CD4-positive, CD25-positive, alpha-beta regulatory T cell (primary cell): ENCODE results near the gene CNPY1. TPM values are rescaled to one million over a fixed set of nuclear protein-coding genes. Genes with fewer than 3 reads are reported as not detected.
A peak's percentile ranks its signal among the peaks of the same experiment; 100 is the strongest.

Experiments used
- ATAC-seq, 2 donors: fragments of 150-1000 bp; cut with Tn5 transposase; one replicate each; pipeline ENCODE4 v1.10.0; 2021; ENCODE audit warnings: low read depth in 2 of 2, moderate number of reproducible peaks in 2 of 2, moderate library complexity in 1 of 2
- DNase-seq, 3 donors: peaks; one replicate each; pipeline versions ENCODE4 v3.0.0 to v3.0.0-alpha.2; 2012 to 2022; ENCODE audit warnings: mixed read lengths in 1 of 3
- H3K27ac ChIP-seq: one replicate; pipeline ENCODE4 v1.7.0; 2013; ENCODE audit warnings: mild to moderate bottlenecking, low read length; ENCODE audit not compliant: insufficient read depth, poor library complexity, severe bottlenecking
- H3K27me3 ChIP-seq: one replicate; pipeline ENCODE4 v1.7.0; 2013; ENCODE audit warnings: low read length; ENCODE audit not compliant: control insufficient read depth, insufficient read depth
- H3K36me3 ChIP-seq: one replicate; pipeline ENCODE4 v1.7.0; 2013; ENCODE audit warnings: mild to moderate bottlenecking, low read length, moderate library complexity; ENCODE audit not compliant: control insufficient read depth, insufficient read depth
- H3K4me1 ChIP-seq: 2 replicates; pipeline ENCODE4 v1.7.0; 2013; ENCODE audit warnings: mild to moderate bottlenecking, low read length; ENCODE audit not compliant: insufficient read depth, control insufficient read depth, poor library complexity, severe bottlenecking
- H3K4me3 ChIP-seq: one replicate; pipeline ENCODE4 v1.7.0; 2013; ENCODE audit warnings: low read depth, mild to moderate bottlenecking, low read length, moderate library complexity
- H3K9me3 ChIP-seq, 2 experiments: 1 replicate in 1 of 2; 2 replicates in 1 of 2; pipeline ENCODE4 v1.7.0; 2013; ENCODE audit warnings: low read length in 2 of 2, mild to moderate bottlenecking in 1 of 2, moderate library complexity in 1 of 2; ENCODE audit not compliant: control insufficient read depth in 2 of 2
- H3K27ac Mint-ChIP-seq, 3 donors: one replicate each; pipeline ENCODE4 v1.8.0; 2020 to 2022; ENCODE audit warnings: mild to moderate bottlenecking in 3 of 3, mixed read lengths in 3 of 3, moderate library complexity in 2 of 3
- H3K27me3 Mint-ChIP-seq: one replicate; pipeline ENCODE4 v1.8.0; 2022; ENCODE audit warnings: mild to moderate bottlenecking, mixed read lengths
- H3K36me3 Mint-ChIP-seq: one replicate; pipeline ENCODE4 v1.8.0; 2020; ENCODE audit warnings: mixed read lengths
- H3K4me1 Mint-ChIP-seq, 4 donors: one replicate each; pipeline ENCODE4 v1.8.0; 2020 to 2022; ENCODE audit warnings: mixed read lengths in 4 of 4, mild to moderate bottlenecking in 1 of 4
- H3K4me3 Mint-ChIP-seq, 4 donors: one replicate each; pipeline ENCODE4 v1.8.0; 2020 to 2022; ENCODE audit warnings: mild to moderate bottlenecking in 4 of 4, mixed read lengths in 4 of 4, moderate library complexity in 3 of 4
- H3K9me3 Mint-ChIP-seq, 7 donors: one replicate each; pipeline ENCODE4 v1.8.0; 2020 to 2022; ENCODE audit warnings: mixed read lengths in 7 of 7, mild to moderate bottlenecking in 3 of 7, moderate library complexity in 2 of 7
- polyA plus RNA-seq, 4 donors: library from polyadenylated mRNA; unstranded; fragments of 300-500 nt; fragmentation: Illumina TruSeq; gene quantifications; one replicate each; pipeline ENCODE4 v1.2.3, GENCODE V29; 2021
- total RNA-seq: library from RNA; stranded (reverse); gene quantifications from one replicate; pipeline ENCODE4 v1.2.3, GENCODE V29; 2022

Gene CNPY1
- total and polyA plus RNA-seq, 5 donors from 2014 or later = not detected

DNA sequence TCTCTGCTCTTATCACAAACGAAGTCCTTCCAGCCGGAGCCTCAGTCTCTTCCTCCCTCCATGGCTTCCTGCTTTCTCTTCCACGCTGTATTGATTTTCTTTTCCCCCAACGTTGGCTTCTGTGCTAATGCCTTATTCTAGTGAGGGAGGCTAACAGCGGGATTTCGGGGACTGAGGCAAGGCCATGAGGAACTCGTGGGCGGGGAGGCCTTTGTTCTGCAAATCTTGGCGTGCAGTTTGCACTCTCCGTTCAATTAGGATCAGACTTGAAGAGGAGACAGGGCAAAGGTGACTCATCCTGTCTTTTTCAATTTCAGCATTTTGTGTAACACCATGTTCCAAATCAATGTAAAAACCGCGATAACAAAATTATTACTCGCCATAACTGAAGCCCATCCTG is 63.1 kb downstream of the CNPY1 start:
- no peak for ATAC-seq
- Mint-ChIP-seq H3K4me3 (peak overlapping the region in 1 of 4 donors; percentile 20), H3K9me3 (peaks cover 0 to 7% (median 0%) of the 10 kb centered on the region in 7 donors)

DNA sequence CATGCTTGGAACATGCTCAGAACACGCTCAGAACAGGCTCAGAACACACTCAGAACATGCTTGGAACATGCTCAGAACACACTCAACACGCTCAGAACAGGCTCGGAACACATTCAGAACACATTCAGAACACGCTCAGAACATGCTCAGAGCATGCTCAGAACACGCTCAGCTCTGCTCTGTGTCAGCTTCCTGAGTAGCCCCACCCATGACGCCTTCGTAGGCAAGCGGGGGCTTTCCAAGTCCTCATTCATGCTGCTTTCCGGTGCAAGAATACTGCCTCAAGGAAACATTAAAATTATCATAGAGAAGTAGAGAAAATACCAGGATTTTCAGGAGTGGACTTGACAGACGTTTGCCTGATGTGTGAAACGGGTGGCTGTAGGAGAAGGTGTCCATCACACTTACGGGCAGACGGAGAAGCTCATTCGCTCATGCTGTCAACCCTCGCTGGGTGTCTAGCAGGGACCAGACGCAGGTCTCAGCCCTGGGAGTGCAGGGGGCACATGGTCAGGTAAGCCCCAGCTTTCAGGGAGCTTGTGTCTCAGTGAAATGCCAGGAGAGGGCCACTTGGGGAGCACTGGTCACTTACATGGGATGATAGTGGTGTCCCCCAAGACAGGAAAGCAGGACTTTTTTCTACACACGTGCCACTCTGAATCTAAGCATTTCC is 63.7 kb downstream of the CNPY1 start:
- H3K27ac ChIP-seq = peak overlapping the region; percentile 41
- Mint-ChIP-seq H3K4me3 (peak overlapping the region in 1 of 4 donors; percentile 63), H3K27ac (peak overlapping the region in 1 of 3 donors; percentile 8), H3K4me1 (peaks cover 0 to 5% (median 0%) of the 10 kb centered on the region in 4 donors), H3K27me3 (peaks cover 15% of the 10 kb centered on the region), H3K36me3 (no peaks in the 10 kb centered on the region), H3K9me3 (peaks cover 0 to 7% (median 0%) of the 10 kb centered on the region in 7 donors)
- H3K4me3 ChIP-seq = peak overlapping the region; percentile 32
- no peaks in the 10 kb centered on the region for H3K4me1 ChIP-seq
- ATAC-seq = no peak
- H3K27me3 ChIP-seq = peaks cover 2% of the 10 kb centered on the region
- no peaks in the 10 kb centered on the region for H3K36me3 ChIP-seq
- DNase-seq = peak in 1 of 3 donors; percentile 14
- no peaks in the 10 kb centered on the region for H3K9me3 ChIP-seq

More for the DNA sequence above, 63.1 kb downstream of the CNPY1 start:
- H3K4me1 Mint-ChIP-seq = no peaks in the 10 kb centered on the region
- Histone ChIP-seq H3K27me3 (peaks cover 2% of the 10 kb centered on the region), H3K4me3 (peak overlapping the region; percentile 32), H3K27ac (peak overlapping the region; percentile 41), H3K9me3 (no peaks in the 10 kb centered on the region), H3K36me3 (no peaks in the 10 kb centered on the region), H3K4me1 (no peaks in the 10 kb centered on the region)
- DNase-seq = no peak
- no peaks in the 10 kb centered on the region for H3K36me3 Mint-ChIP-seq
- H3K27ac Mint-ChIP-seq = peak overlapping the region in 1 of 3 donors; percentile 8
- peaks cover 14% of the 10 kb centered on the region for H3K27me3 Mint-ChIP-seq

GRCh38 chr7:155481764-155482163 is 64.6 kb downstream of the CNPY1 start:
- Mint-ChIP-seq H3K27ac (no peak overlapping the region), H3K36me3 (no peaks in the 10 kb centered on the region), H3K9me3 (peaks cover 0 to 7% (median 0%) of the 10 kb centered on the region in 7 donors), H3K27me3 (peaks cover 20% of the 10 kb centered on the region), H3K4me1 (peaks cover 0 to 10% (median 1%) of the 10 kb centered on the region in 4 donors), H3K4me3 (no peak overlapping the region)
- Histone ChIP-seq H3K27ac (no peak overlapping the region), H3K4me3 (no peak overlapping the region), H3K36me3 (no peaks in the 10 kb centered on the region), H3K27me3 (peaks cover 2% of the 10 kb centered on the region), H3K4me1 (no peaks in the 10 kb centered on the region), H3K9me3 (no peaks in the 10 kb centered on the region)
- ATAC-seq (no peak), DNase-seq (no peak)

DNA sequence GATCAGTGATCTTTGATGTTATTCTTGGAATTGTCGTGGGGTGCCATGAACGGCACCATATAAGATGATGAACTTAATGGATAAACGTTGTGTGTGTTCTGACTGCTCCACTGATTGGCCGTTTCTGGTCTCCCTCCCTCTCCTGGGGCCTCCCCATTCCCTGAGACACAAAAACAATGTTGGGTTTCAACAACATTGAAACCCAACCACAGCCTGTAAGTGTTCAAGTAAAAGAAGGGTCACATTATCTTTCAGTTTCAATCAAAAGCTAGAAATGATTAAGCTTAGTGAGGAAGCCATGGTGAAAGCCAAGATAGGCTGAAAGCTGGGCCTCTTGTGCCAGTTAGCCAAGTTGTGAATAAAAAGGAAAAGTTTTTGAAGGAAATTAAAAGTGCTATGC is 68.9 kb downstream of the CNPY1 start:
- Mint-ChIP-seq H3K27ac (no peak overlapping the region), H3K4me1 (peaks cover 0 to 10% (median 2%) of the 10 kb centered on the region in 4 donors), H3K36me3 (no peaks in the 10 kb centered on the region), H3K9me3 (peaks cover 0 to 7% (median 0%) of the 10 kb centered on the region in 7 donors), H3K27me3 (peaks cover 45% of the 10 kb centered on the region), H3K4me3 (peak overlapping the region in 1 of 4 donors; percentile 8)
- Histone ChIP-seq H3K27me3 (peaks cover 16% of the 10 kb centered on the region), H3K36me3 (no peaks in the 10 kb centered on the region), H3K4me1 (no peaks in the 10 kb centered on the region), H3K27ac (no peak overlapping the region), H3K9me3 (peaks cover 0 to 5% of the 10 kb centered on the region in 2 experiments), H3K4me3 (no peak overlapping the region)
- DNase-seq (no peak), ATAC-seq (no peak)

GRCh38 chr7:155471718-155472117 is 74.6 kb downstream of the CNPY1 start:
- no peaks in the 10 kb centered on the region for H3K36me3 Mint-ChIP-seq
- Histone ChIP-seq H3K4me3 (no peak overlapping the region), H3K27ac (no peak overlapping the region), H3K4me1 (peaks cover 11% of the 10 kb centered on the region), H3K9me3 (peaks cover 0 to 5% of the 10 kb centered on the region in 2 experiments), H3K36me3 (no peaks in the 10 kb centered on the region), H3K27me3 (peaks cover 43% of the 10 kb centered on the region)
- no peak for ATAC-seq
- DNase-seq = no peak
- peaks cover 0 to 20% (median 1%) of the 10 kb centered on the region in 4 donors for H3K4me1 Mint-ChIP-seq
- H3K9me3 Mint-ChIP-seq = peaks cover 0 to 3% (median 0%) of the 10 kb centered on the region in 7 donors
- H3K27ac Mint-ChIP-seq = no peak overlapping the region
- H3K4me3 Mint-ChIP-seq = no peak overlapping the region
- peaks cover 82% of the 10 kb centered on the region for H3K27me3 Mint-ChIP-seq

DNA sequence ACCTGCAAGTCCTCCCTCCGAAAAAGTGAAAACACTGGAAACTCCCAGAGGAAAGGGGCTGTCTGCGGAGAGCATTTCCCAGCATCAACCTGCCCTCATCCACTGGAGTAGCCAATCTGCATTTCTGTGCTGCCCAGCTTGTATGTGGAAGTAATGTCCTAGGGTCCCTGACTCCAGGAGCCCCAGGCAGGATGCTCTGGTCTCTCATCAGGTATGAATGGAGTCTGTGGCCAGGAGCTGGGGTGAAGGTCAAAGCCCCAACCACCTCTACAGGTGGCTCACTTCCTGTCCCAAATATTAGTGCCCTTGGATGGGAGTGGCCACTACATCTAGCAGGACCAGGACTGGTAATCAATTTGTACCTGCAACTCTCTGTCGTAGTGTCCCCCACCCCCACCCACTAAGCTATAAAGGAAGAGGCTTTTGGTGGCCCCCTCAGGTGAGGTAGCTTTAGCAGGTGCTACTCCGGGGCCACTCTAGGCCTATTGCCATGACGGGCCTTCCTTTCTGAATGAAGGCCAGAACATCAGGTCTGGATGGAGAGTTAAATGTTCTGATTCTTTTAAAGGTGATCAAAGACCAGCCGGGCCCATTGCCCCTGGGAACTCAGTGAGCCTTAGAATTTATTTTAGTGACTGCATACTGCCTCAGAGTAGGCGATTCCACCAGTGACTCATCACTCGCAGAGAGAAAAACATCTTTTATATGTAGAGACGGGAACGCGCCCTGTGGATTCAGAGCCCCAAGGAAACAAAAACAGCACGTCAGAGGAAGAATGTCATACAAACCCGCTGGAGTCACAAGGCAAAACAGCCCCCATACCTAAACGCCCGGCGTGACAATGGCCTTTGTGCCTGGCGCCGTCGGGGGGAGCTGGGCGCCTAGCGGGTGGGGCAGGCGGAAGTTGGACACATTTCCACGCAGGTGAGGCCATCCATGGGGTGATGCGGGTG is 75.4 kb downstream of the CNPY1 start:
- Mint-ChIP-seq H3K4me1 (peaks cover 0 to 22% (median 1%) of the 10 kb centered on the region in 4 donors), H3K36me3 (no peaks in the 10 kb centered on the region), H3K27ac (peak overlapping the region in 1 of 3 donors; percentile 10), H3K4me3 (peak overlapping the region in 1 of 4 donors; percentile 70), H3K27me3 (peaks cover 82% of the 10 kb centered on the region), H3K9me3 (peaks cover 0 to 3% (median 0%) of the 10 kb centered on the region in 7 donors)
- H3K36me3 ChIP-seq = no peaks in the 10 kb centered on the region
- peaks cover 45% of the 10 kb centered on the region for H3K27me3 ChIP-seq
- DNase-seq = no peak
- no peak overlapping the region for H3K4me3 ChIP-seq
- peaks cover 18% of the 10 kb centered on the region for H3K4me1 ChIP-seq
- H3K27ac ChIP-seq = no peak overlapping the region
- no peak for ATAC-seq
- H3K9me3 ChIP-seq = peaks cover 0 to 5% of the 10 kb centered on the region in 2 experiments

GRCh38 chr7:155470186-155470487 is 76.2 kb downstream of the CNPY1 start:
- ATAC-seq (no peak), DNase-seq (no peak)
- peaks cover 42% of the 10 kb centered on the region for H3K27me3 ChIP-seq
- no peaks in the 10 kb centered on the region for H3K9me3 ChIP-seq
- H3K4me1 ChIP-seq = peaks cover 22% of the 10 kb centered on the region
- H3K4me3 Mint-ChIP-seq = no peak overlapping the region
- H3K27ac ChIP-seq = no peak overlapping the region
- H3K36me3 ChIP-seq = no peaks in the 10 kb centered on the region
- no peaks in the 10 kb centered on the region for H3K36me3 Mint-ChIP-seq
- H3K9me3 Mint-ChIP-seq = peaks cover 0 to 3% (median 0%) of the 10 kb centered on the region in 7 donors
- H3K4me3 ChIP-seq = no peak overlapping the region
- H3K4me1 Mint-ChIP-seq = peaks cover 0 to 24% (median 1%) of the 10 kb centered on the region in 4 donors
- H3K27ac Mint-ChIP-seq = no peak overlapping the region
- H3K27me3 Mint-ChIP-seq = peaks cover 86% of the 10 kb centered on the region
